ENCODE results near the gene UNC79. TPM values are rescaled to one million over a fixed set of nuclear protein-coding genes. Genes with fewer than 3 reads are reported as not detected.

Gene UNC79
- total and polyA plus RNA-seq, 5 donors from 2014 or later: not detected

DNA sequence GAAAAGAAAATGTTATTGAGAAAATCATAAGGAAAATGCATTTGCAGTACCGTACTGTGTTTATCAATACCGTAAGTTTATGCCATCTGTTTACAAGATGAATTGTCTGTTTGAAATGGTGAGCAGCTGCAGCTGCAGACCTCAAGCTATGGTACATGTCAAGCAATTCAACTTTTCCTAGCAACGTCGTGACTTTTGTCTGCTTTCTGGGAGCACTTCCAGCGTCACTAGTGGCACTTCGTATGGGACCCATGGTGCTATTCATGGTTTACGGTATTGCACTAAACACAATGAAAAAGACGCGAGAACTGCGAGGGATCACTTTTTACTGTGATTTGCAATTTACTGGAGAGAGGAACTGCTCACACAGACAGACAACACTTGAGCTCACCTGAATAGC lies 160.8 kb downstream of the UNC79 start:
- DNase-seq (no peak), ATAC-seq (ENCODE audit: low read depth in 2 of 2) (no peak)
- Mint-ChIP-seq H3K9me3 (no peaks in the 10 kb centered on the region), H3K36me3 (no peaks in the 10 kb centered on the region), H3K4me1 (peaks cover 0 to 2% (median 0%) of the 10 kb centered on the region in 4 donors), H3K27me3 (peaks cover 15% of the 10 kb centered on the region), H3K27ac (no peak overlapping the region), H3K4me3 (no peak overlapping the region)
- Histone ChIP-seq H3K36me3 (ENCODE audit: control insufficient read depth, insufficient read depth, low read length) (no peaks in the 10 kb centered on the region), H3K27me3 (ENCODE audit: control insufficient read depth, insufficient read depth, low read length) (no peaks in the 10 kb centered on the region), H3K4me3 (ENCODE audit: low read depth, low read length) (no peak overlapping the region), H3K27ac (ENCODE audit: insufficient read depth, low read length, poor library complexity, severe bottlenecking) (no peak overlapping the region), H3K9me3 (ENCODE audit: control insufficient read depth in 2 of 2, low read length in 2 of 2) (no peaks in the 10 kb centered on the region), H3K4me1 (ENCODE audit: control insufficient read depth, insufficient read depth, low read length, poor library complexity, severe bottlenecking) (no peaks in the 10 kb centered on the region)

DNA sequence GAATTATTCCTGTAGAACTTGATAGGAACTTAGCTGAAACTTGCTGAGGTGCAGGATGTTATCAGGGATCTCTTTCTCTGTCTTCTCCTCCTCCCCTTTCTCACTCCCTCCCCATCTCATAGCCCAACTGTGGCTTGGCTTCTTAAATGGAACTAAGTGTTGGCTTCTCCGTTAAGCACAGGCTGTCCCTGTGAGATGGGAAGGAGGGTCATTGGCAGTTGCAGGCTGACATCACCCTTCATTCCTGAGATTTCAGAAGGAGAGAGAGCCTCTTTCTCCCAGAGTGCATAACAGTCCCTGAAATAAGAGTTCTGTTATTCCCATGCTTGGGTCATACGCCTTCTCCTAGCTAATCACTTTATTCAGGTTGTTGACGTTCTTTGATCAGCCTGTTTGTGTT lies 162.0 kb downstream of the UNC79 start:
- Histone ChIP-seq H3K4me1 (ENCODE audit: control insufficient read depth, insufficient read depth, low read length, poor library complexity, severe bottlenecking) (no peaks in the 10 kb centered on the region), H3K9me3 (ENCODE audit: control insufficient read depth in 2 of 2, low read length in 2 of 2) (no peaks in the 10 kb centered on the region), H3K27ac (ENCODE audit: insufficient read depth, low read length, poor library complexity, severe bottlenecking) (no peak overlapping the region), H3K4me3 (ENCODE audit: low read depth, low read length) (no peak overlapping the region), H3K36me3 (ENCODE audit: control insufficient read depth, insufficient read depth, low read length) (no peaks in the 10 kb centered on the region), H3K27me3 (ENCODE audit: control insufficient read depth, insufficient read depth, low read length) (no peaks in the 10 kb centered on the region)
- ATAC-seq (ENCODE audit: low read depth in 2 of 2) (no peak), DNase-seq (no peak)
- Mint-ChIP-seq H3K4me3 (no peak overlapping the region), H3K36me3 (no peaks in the 10 kb centered on the region), H3K4me1 (peaks cover 0 to 2% (median 0%) of the 10 kb centered on the region in 4 donors), H3K27me3 (peaks cover 12% of the 10 kb centered on the region), H3K27ac (peak overlapping the region in 1 of 3 donors; percentile 14), H3K9me3 (no peaks in the 10 kb centered on the region)

DNA sequence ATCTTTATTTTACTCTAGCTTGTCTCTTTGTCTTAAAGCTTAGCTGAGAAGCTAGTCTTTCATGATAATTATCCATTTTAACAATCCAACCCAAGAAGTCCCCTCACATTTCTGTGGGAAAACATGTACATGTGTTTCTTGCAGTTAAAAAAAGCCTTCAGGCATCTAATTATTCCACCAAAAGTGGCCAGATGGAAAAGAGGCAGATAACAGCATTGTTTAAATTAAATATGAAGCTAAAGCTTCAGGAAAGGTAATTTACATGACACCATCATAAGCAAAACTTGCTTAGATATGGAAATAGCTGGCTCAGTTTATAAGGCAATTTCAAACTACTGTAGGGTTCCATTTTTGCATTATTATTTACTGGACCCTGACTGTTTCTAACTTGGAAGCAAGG lies 175.4 kb downstream of the UNC79 start:
- Histone ChIP-seq H3K27me3 (ENCODE audit: control insufficient read depth, insufficient read depth, low read length) (peaks cover 9% of the 10 kb centered on the region), H3K4me3 (ENCODE audit: low read depth, low read length) (no peak overlapping the region), H3K4me1 (ENCODE audit: control insufficient read depth, insufficient read depth, low read length, poor library complexity, severe bottlenecking) (no peaks in the 10 kb centered on the region), H3K27ac (ENCODE audit: insufficient read depth, low read length, poor library complexity, severe bottlenecking) (no peak overlapping the region), H3K9me3 (ENCODE audit: control insufficient read depth in 2 of 2, low read length in 2 of 2) (no peaks in the 10 kb centered on the region), H3K36me3 (ENCODE audit: control insufficient read depth, insufficient read depth, low read length) (no peaks in the 10 kb centered on the region)
- H3K36me3 Mint-ChIP-seq: no peaks in the 10 kb centered on the region
- DNase-seq (no peak), ATAC-seq (ENCODE audit: low read depth in 2 of 2) (no peak)
- H3K27ac Mint-ChIP-seq: no peak overlapping the region
- H3K9me3 Mint-ChIP-seq: peaks cover 0 to 6% (median 0%) of the 10 kb centered on the region in 7 donors
- no peaks in the 10 kb centered on the region for H3K4me1 Mint-ChIP-seq
- no peak overlapping the region for H3K4me3 Mint-ChIP-seq
- peaks cover 10% of the 10 kb centered on the region for H3K27me3 Mint-ChIP-seq

DNA sequence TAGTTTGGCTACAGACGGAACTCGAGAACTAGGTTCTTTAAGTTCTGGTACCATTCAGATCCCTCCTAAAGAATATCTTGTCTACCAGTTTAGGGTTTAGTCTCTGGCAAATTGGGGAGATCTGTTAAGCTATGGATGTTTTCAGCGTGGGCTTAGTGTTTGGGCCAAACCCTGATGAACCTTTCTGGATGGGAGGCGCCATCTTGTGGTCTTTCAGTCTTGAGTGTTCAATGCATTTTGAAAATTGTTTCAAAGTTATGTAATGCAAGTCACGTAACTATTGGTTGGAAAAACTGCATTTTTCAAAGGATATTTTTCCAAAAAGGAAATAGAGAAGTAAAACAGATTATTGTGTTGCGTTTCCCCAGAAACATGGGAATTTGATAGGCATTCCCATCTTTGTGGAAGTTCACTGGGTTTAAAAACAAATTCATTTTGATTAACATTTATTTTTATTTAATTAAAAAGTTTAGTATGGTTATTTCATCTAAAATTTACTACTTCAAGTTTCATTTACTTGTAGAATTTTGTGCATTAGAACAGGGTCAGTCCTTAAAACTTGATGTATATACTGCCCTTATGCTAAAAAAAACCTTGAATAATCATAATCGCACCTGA lies 188.5 kb downstream of the UNC79 start:
- Mint-ChIP-seq H3K27ac (no peak overlapping the region), H3K27me3 (peaks cover 10% of the 10 kb centered on the region), H3K36me3 (no peaks in the 10 kb centered on the region), H3K9me3 (no peaks in the 10 kb centered on the region), H3K4me3 (no peak overlapping the region), H3K4me1 (no peaks in the 10 kb centered on the region)
- Histone ChIP-seq H3K4me3 (ENCODE audit: low read depth, low read length) (no peak overlapping the region), H3K36me3 (ENCODE audit: control insufficient read depth, insufficient read depth, low read length) (no peaks in the 10 kb centered on the region), H3K27me3 (ENCODE audit: control insufficient read depth, insufficient read depth, low read length) (no peaks in the 10 kb centered on the region), H3K4me1 (ENCODE audit: control insufficient read depth, insufficient read depth, low read length, poor library complexity, severe bottlenecking) (no peaks in the 10 kb centered on the region), H3K9me3 (ENCODE audit: control insufficient read depth in 2 of 2, low read length in 2 of 2) (no peaks in the 10 kb centered on the region), H3K27ac (ENCODE audit: insufficient read depth, low read length, poor library complexity, severe bottlenecking) (no peak overlapping the region)
- peak in 1 of 3 donors; percentile 36 for DNase-seq
- ATAC-seq (ENCODE audit: low read depth in 2 of 2): no peak

DNA sequence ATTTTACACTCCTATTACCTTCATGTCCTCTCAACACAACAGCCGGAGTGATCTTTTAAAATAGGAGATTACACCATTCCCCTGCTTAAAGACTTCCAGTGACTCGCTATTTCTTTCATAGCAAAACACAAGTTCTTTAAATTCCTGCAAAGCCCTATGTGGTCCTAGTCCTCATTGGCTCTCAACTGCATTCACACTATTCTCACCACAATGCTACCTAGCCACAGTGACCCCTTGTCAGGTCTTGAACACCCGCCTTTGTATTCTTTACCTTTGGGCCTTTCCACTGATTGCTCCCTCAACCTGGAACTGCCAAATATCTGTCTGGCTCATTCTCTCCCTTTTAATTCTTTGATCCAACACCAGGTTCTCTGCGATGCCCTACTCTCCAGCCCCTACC lies 197.3 kb downstream of the UNC79 start:
- Mint-ChIP-seq H3K4me1 (no peaks in the 10 kb centered on the region), H3K27ac (no peak overlapping the region), H3K27me3 (peaks cover 20% of the 10 kb centered on the region), H3K4me3 (no peak overlapping the region), H3K36me3 (no peaks in the 10 kb centered on the region), H3K9me3 (peaks cover 0 to 4% (median 0%) of the 10 kb centered on the region in 7 donors)
- Histone ChIP-seq H3K4me3 (ENCODE audit: low read depth, low read length) (no peak overlapping the region), H3K4me1 (ENCODE audit: control insufficient read depth, insufficient read depth, low read length, poor library complexity, severe bottlenecking) (no peaks in the 10 kb centered on the region), H3K36me3 (ENCODE audit: control insufficient read depth, insufficient read depth, low read length) (no peaks in the 10 kb centered on the region), H3K27ac (ENCODE audit: insufficient read depth, low read length, poor library complexity, severe bottlenecking) (no peak overlapping the region), H3K27me3 (ENCODE audit: control insufficient read depth, insufficient read depth, low read length) (peaks cover 4% of the 10 kb centered on the region), H3K9me3 (ENCODE audit: control insufficient read depth in 2 of 2, low read length in 2 of 2) (no peaks in the 10 kb centered on the region)
- ATAC-seq (ENCODE audit: low read depth in 2 of 2): no peak
- no peak for DNase-seq

DNA sequence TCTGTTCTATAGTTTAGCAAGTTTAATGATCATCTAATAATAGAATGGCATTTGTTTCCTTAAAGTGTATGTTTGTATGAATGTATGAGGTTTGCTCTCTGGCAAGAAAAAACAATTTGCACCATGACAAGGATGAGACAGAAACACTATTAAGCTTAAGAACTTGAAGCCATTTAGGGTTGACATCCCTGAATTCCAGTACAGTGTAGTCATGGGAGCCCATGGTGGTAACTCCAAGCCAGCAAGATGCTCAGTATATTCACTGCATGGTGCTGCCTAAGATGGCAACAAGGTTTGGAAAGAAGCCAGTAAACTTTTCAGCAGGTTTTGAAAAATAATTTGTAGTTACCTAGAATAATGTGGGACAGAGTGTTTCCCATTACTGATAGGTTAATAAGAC lies 198.9 kb downstream of the UNC79 start:
- H3K36me3 ChIP-seq (ENCODE audit: control insufficient read depth, insufficient read depth, low read length): no peaks in the 10 kb centered on the region
- Mint-ChIP-seq H3K27ac (no peak overlapping the region), H3K27me3 (peaks cover 20% of the 10 kb centered on the region), H3K4me3 (no peak overlapping the region), H3K36me3 (no peaks in the 10 kb centered on the region), H3K4me1 (no peaks in the 10 kb centered on the region), H3K9me3 (peaks cover 0 to 4% (median 0%) of the 10 kb centered on the region in 7 donors)
- ATAC-seq (ENCODE audit: low read depth in 2 of 2) (no peak), DNase-seq (no peak)
- H3K27ac ChIP-seq (ENCODE audit: insufficient read depth, low read length, poor library complexity, severe bottlenecking): no peak overlapping the region
- H3K4me1 ChIP-seq (ENCODE audit: control insufficient read depth, insufficient read depth, low read length, poor library complexity, severe bottlenecking): no peaks in the 10 kb centered on the region
- no peaks in the 10 kb centered on the region for H3K9me3 ChIP-seq (ENCODE audit: control insufficient read depth in 2 of 2, low read length in 2 of 2)
- peaks cover 10% of the 10 kb centered on the region for H3K27me3 ChIP-seq (ENCODE audit: control insufficient read depth, insufficient read depth, low read length)
- H3K4me3 ChIP-seq (ENCODE audit: low read depth, low read length): no peak overlapping the region

DNA sequence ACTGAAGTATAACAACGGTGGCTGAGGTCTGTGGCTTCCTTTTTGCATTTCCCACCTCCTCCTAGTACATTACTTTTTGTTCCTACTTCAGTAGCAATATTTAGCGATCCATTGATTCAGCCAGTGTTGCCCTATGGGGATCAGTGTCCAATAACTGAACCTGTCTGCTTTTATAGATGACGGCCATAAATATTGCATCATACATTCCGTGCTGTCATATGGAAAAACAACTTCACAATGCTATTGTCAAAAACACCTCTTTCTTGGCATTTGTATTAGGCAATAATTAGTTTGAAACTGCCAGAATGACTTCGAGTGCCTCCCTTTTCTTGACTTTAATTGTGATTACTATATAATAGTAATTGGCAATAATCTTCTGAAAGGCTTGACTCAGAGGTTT lies 208.1 kb downstream of the UNC79 start:
- Histone ChIP-seq H3K4me3 (ENCODE audit: low read depth, low read length) (no peak overlapping the region), H3K27ac (ENCODE audit: insufficient read depth, low read length, poor library complexity, severe bottlenecking) (no peak overlapping the region), H3K4me1 (ENCODE audit: control insufficient read depth, insufficient read depth, low read length, poor library complexity, severe bottlenecking) (no peaks in the 10 kb centered on the region), H3K36me3 (ENCODE audit: control insufficient read depth, insufficient read depth, low read length) (no peaks in the 10 kb centered on the region), H3K9me3 (ENCODE audit: control insufficient read depth in 2 of 2, low read length in 2 of 2) (no peaks in the 10 kb centered on the region), H3K27me3 (ENCODE audit: control insufficient read depth, insufficient read depth, low read length) (peaks cover 14% of the 10 kb centered on the region)
- peaks cover 14% of the 10 kb centered on the region for H3K27me3 Mint-ChIP-seq
- DNase-seq: no peak
- peaks cover 0 to 2% (median 0%) of the 10 kb centered on the region in 7 donors for H3K9me3 Mint-ChIP-seq
- no peaks in the 10 kb centered on the region for H3K4me1 Mint-ChIP-seq
- no peaks in the 10 kb centered on the region for H3K36me3 Mint-ChIP-seq
- ATAC-seq (ENCODE audit: low read depth in 2 of 2): no peak
- no peak overlapping the region for H3K4me3 Mint-ChIP-seq
- no peak overlapping the region for H3K27ac Mint-ChIP-seq

DNA sequence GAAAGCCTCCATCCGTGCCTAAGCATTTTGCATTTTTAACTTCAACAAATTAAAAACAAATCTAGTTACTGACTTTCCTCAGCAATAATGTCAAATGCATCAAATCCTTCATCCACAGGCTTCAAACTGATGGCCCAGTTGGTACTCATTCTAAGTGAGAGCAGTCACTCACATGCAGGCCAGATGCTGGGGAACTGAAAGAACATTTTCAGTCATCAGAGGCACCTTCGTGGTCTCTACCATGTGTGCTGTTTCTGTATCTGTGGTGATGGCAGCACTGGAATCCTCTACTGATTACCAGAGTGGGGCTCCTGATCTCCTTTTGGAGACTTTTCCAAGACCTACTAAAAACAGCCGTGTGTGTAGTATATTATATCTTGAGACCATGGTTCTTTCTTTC lies 212.4 kb downstream of the UNC79 start:
- H3K27me3 Mint-ChIP-seq: peaks cover 33% of the 10 kb centered on the region

More for the DNA sequence above, 212.4 kb downstream of the UNC79 start:
- H3K36me3 ChIP-seq (ENCODE audit: control insufficient read depth, insufficient read depth, low read length): no peaks in the 10 kb centered on the region
- H3K4me3 Mint-ChIP-seq: no peak overlapping the region
- no peaks in the 10 kb centered on the region for H3K36me3 Mint-ChIP-seq
- ATAC-seq (ENCODE audit: low read depth in 2 of 2) (no peak), DNase-seq (no peak)
- no peak overlapping the region for H3K4me3 ChIP-seq (ENCODE audit: low read depth, low read length)
- H3K27ac ChIP-seq (ENCODE audit: insufficient read depth, low read length, poor library complexity, severe bottlenecking): no peak overlapping the region
- peaks cover 0 to 4% (median 0%) of the 10 kb centered on the region in 7 donors for H3K9me3 Mint-ChIP-seq
- no peaks in the 10 kb centered on the region for H3K9me3 ChIP-seq (ENCODE audit: control insufficient read depth in 2 of 2, low read length in 2 of 2)
- peaks cover 12% of the 10 kb centered on the region for H3K27me3 ChIP-seq (ENCODE audit: control insufficient read depth, insufficient read depth, low read length)
- no peaks in the 10 kb centered on the region for H3K4me1 Mint-ChIP-seq
- no peak overlapping the region for H3K27ac Mint-ChIP-seq
- H3K4me1 ChIP-seq (ENCODE audit: control insufficient read depth, insufficient read depth, low read length, poor library complexity, severe bottlenecking): no peaks in the 10 kb centered on the region
